GM12878 (cell line): ENCODE data around the gene ZAR1L.

Source experiments
- KDM1A ChIP-seq: fragments of 200-600 bp; sonication (generic); IDR thresholded peaks from 2 replicates; pipeline ENCODE4 v1.6.1; 2016; ENCODE audit warnings: borderline replicate concordance
- MYB ChIP-seq: fragments of 150-350 bp; IDR thresholded peaks from 2 replicates; pipeline ENCODE4 v1.6.1; 2014; ENCODE audit warnings: mild to moderate bottlenecking, low read depth, low read length, borderline replicate concordance
- POLR2A ChIP-seq: IDR thresholded peaks from 2 replicates; pipeline ENCODE4 v1.6.1; 2011; ENCODE audit warnings: low read depth, mild to moderate bottlenecking, low read length
- SIN3A ChIP-seq: IDR thresholded peaks from 2 replicates; pipeline ENCODE4 v1.6.1; 2012; ENCODE audit warnings: low read depth, low read length, improper control_type of control experiment
- SIX5 ChIP-seq: IDR thresholded peaks from 2 replicates; pipeline ENCODE4 v1.6.1; 2011; ENCODE audit warnings: mild to moderate bottlenecking, low read depth, low read length, moderate library complexity; ENCODE audit not compliant: severe bottlenecking
- SRF ChIP-seq, 2 experiments: IDR thresholded peaks; 2 replicates each; pipeline ENCODE4 v1.6.1; 2011; ENCODE audit warnings: low read depth in 2 of 2, low read length in 2 of 2, mild to moderate bottlenecking in 1 of 2, moderate library complexity in 1 of 2
- SUZ12 ChIP-seq: fragments of 200-600 bp; sonication (generic); IDR thresholded peaks from one replicate; pipeline ENCODE4 v1.6.1; 2018; ENCODE audit warnings: antibody characterized with exemption, mild to moderate bottlenecking; ENCODE audit not compliant: unreplicated experiment
- TF ChIP-seq, protein P1 (sequence below): IDR thresholded peaks from 2 replicates; pipeline ENCODE4 v1.6.1; 2011; ENCODE audit warnings: low read depth, mild to moderate bottlenecking, low read length, moderate library complexity, borderline replicate concordance; ENCODE audit errors: extremely low read depth
- TF ChIP-seq, protein P2 (sequence below), 3 experiments: IDR thresholded peaks in 2 of 3; conservative IDR thresholded peaks in 1 of 3; 2 replicates each; pipeline ENCODE4 v1.5.1; 2011; ENCODE audit warnings: low read depth in 3 of 3, low read length in 3 of 3, mild to moderate bottlenecking in 3 of 3, control low read depth in 2 of 3, moderate library complexity in 2 of 3, inconsistent platforms in 1 of 3, mixed read lengths in 1 of 3; ENCODE audit not compliant: control insufficient read depth in 2 of 3, insufficient read depth in 1 of 3; ENCODE audit errors: extremely low read depth in 1 of 3
- TF ChIP-seq, protein P3 (sequence below): IDR thresholded peaks from 2 replicates; pipeline ENCODE4 v1.6.1; 2011; ENCODE audit warnings: mild to moderate bottlenecking, low read depth, low read length, moderate library complexity; ENCODE audit not compliant: insufficient replicate concordance
- TF ChIP-seq, protein P4 (sequence below): IDR thresholded peaks from 2 replicates; pipeline ENCODE4 v1.6.1; 2012; ENCODE audit warnings: low read depth, low read length, improper control_type of control experiment
- TF ChIP-seq, protein P5 (sequence below): IDR thresholded peaks from 2 replicates; pipeline ENCODE4 v1.6.1; 2012; ENCODE audit warnings: improper control_type of control experiment, low read depth, low read length; ENCODE audit not compliant: insufficient replicate concordance

DNA sequence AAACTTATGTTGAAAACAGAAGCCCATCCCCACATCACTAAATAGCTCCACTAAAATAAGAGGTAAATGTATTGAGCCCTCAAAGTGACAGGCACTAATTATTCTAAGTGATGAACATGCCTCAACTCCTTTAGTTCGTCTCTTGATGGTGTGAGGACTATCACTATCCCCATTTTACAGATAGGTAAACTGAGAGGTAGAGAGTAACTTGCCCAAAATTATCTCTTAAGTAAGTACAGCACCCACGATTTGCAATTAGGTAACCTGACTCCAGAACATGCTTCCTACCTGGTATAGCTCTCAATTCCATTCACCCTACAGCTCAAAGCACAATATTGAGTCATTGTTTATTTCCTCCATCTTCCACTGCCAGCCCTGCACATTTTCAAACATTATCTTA is 12.7 kb downstream of the ZAR1L start:
- no peak for TF ChIP-seq SIX5
- TF ChIP-seq, protein P1, sequence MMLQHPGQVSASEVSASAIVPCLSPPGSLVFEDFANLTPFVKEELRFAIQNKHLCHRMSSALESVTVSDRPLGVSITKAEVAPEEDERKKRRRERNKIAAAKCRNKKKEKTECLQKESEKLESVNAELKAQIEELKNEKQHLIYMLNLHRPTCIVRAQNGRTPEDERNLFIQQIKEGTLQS: no peak
- TF ChIP-seq, protein P2, sequence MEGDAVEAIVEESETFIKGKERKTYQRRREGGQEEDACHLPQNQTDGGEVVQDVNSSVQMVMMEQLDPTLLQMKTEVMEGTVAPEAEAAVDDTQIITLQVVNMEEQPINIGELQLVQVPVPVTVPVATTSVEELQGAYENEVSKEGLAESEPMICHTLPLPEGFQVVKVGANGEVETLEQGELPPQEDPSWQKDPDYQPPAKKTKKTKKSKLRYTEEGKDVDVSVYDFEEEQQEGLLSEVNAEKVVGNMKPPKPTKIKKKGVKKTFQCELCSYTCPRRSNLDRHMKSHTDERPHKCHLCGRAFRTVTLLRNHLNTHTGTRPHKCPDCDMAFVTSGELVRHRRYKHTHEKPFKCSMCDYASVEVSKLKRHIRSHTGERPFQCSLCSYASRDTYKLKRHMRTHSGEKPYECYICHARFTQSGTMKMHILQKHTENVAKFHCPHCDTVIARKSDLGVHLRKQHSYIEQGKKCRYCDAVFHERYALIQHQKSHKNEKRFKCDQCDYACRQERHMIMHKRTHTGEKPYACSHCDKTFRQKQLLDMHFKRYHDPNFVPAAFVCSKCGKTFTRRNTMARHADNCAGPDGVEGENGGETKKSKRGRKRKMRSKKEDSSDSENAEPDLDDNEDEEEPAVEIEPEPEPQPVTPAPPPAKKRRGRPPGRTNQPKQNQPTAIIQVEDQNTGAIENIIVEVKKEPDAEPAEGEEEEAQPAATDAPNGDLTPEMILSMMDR (IDR thresholded peaks at IDR 0.05 in 2 of 3, conservative IDR thresholded peaks at IDR 0.05 in 1 of 3; ENCODE audit: control insufficient read depth in 2 of 3, extremely low read depth in 1 of 3, insufficient read depth in 1 of 3, low read depth in 3 of 3, low read length in 3 of 3): no peak
- TF ChIP-seq, protein P3, sequence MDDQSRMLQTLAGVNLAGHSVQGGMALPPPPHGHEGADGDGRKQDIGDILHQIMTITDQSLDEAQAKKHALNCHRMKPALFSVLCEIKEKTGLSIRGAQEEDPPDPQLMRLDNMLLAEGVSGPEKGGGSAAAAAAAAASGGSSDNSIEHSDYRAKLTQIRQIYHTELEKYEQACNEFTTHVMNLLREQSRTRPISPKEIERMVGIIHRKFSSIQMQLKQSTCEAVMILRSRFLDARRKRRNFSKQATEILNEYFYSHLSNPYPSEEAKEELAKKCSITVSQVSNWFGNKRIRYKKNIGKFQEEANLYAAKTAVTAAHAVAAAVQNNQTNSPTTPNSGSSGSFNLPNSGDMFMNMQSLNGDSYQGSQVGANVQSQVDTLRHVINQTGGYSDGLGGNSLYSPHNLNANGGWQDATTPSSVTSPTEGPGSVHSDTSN: no peak
- no peak for TF ChIP-seq SRF (IDR thresholded peaks at IDR 0.05; ENCODE audit: low read depth in 2 of 2, low read length in 2 of 2)
- TF ChIP-seq SIN3A: no peak
- TF ChIP-seq, protein P4, sequence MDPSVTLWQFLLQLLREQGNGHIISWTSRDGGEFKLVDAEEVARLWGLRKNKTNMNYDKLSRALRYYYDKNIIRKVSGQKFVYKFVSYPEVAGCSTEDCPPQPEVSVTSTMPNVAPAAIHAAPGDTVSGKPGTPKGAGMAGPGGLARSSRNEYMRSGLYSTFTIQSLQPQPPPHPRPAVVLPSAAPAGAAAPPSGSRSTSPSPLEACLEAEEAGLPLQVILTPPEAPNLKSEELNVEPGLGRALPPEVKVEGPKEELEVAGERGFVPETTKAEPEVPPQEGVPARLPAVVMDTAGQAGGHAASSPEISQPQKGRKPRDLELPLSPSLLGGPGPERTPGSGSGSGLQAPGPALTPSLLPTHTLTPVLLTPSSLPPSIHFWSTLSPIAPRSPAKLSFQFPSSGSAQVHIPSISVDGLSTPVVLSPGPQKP: no peak
- no peak for TF ChIP-seq MYB
- TF ChIP-seq POLR2A: no peak
- TF ChIP-seq SUZ12: no peak
- TF ChIP-seq KDM1A: no peak
- TF ChIP-seq, protein P5, sequence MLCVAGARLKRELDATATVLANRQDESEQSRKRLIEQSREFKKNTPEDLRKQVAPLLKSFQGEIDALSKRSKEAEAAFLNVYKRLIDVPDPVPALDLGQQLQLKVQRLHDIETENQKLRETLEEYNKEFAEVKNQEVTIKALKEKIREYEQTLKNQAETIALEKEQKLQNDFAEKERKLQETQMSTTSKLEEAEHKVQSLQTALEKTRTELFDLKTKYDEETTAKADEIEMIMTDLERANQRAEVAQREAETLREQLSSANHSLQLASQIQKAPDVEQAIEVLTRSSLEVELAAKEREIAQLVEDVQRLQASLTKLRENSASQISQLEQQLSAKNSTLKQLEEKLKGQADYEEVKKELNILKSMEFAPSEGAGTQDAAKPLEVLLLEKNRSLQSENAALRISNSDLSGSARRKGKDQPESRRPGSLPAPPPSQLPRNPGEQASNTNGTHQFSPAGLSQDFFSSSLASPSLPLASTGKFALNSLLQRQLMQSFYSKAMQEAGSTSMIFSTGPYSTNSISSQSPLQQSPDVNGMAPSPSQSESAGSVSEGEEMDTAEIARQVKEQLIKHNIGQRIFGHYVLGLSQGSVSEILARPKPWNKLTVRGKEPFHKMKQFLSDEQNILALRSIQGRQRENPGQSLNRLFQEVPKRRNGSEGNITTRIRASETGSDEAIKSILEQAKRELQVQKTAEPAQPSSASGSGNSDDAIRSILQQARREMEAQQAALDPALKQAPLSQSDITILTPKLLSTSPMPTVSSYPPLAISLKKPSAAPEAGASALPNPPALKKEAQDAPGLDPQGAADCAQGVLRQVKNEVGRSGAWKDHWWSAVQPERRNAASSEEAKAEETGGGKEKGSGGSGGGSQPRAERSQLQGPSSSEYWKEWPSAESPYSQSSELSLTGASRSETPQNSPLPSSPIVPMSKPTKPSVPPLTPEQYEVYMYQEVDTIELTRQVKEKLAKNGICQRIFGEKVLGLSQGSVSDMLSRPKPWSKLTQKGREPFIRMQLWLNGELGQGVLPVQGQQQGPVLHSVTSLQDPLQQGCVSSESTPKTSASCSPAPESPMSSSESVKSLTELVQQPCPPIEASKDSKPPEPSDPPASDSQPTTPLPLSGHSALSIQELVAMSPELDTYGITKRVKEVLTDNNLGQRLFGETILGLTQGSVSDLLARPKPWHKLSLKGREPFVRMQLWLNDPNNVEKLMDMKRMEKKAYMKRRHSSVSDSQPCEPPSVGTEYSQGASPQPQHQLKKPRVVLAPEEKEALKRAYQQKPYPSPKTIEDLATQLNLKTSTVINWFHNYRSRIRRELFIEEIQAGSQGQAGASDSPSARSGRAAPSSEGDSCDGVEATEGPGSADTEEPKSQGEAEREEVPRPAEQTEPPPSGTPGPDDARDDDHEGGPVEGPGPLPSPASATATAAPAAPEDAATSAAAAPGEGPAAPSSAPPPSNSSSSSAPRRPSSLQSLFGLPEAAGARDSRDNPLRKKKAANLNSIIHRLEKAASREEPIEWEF: no peak
